ENCODE measurements around the gene DIAPH3. TPM values are rescaled to one million over a fixed set of nuclear protein-coding genes. Genes with fewer than 3 reads are reported as not detected.

Gene DIAPH3
- total and polyA plus RNA-seq, 2 of the 8 experiments (the other 6 are each of a cell fraction or from before 2014, with no cell fraction given) = 8.0 to 30.8 TPM

GRCh38 chr13:59665184-59665583, 498.5 kb downstream of the DIAPH3 start:
- no peak overlapping the region for H4K5ac ChIP-seq (ENCODE audit: insufficient read length, low read depth, low read length)
- H3K14ac ChIP-seq (ENCODE audit: insufficient read length) = no peak overlapping the region
- no peak overlapping the region for H2BK5ac ChIP-seq (ENCODE audit: low read depth, low read length)
- H2BK15ac ChIP-seq (ENCODE audit: low read length) = no peak overlapping the region
- no peaks in the 10 kb centered on the region for H3K27me3 ChIP-seq (replicated peaks in 1 of 4; ENCODE audit: control insufficient read depth in 3 of 4, extremely low read depth in 1 of 4, insufficient read depth in 3 of 4, low read length in 3 of 4)
- H3K79me2 ChIP-seq (ENCODE audit: control insufficient read depth in 1 of 2, insufficient read depth in 2 of 2, low read length in 2 of 2) = no peaks in the 10 kb centered on the region
- no peak overlapping the region for H3K4me3 ChIP-seq (ENCODE audit: extremely low read depth in 1 of 4, insufficient read depth in 2 of 4, low read depth in 3 of 4, low read length in 4 of 4)
- no peak overlapping the region for H4K91ac ChIP-seq (replicated peaks; ENCODE audit: insufficient read length, low read length)
- no peak overlapping the region for H3K27ac ChIP-seq (ENCODE audit: low read depth, low read length)
- 78% methylated on average over 1 of the region's 1 CpG; no CpG with 5 or more reads in 1 of the 2 experiments for WGBS, 2 experiments (ENCODE audit: extremely low coverage in 1 of 2, insufficient coverage in 1 of 2, insufficient read length in 1 of 2, insufficient replicate concordance in 2 of 2, low coverage in 1 of 2, low lambda C conversion rate in 2 of 2, missing lambda C conversion rate in 1 of 2)
- peaks cover 0 to 3% (median 0%) of the 10 kb centered on the region in 4 experiments; a peak in 1 of 8 replicates for H3K36me3 ChIP-seq (ENCODE audit: control insufficient read depth in 2 of 4, insufficient read depth in 4 of 4, low read length in 3 of 4)
- no peaks in the 10 kb centered on the region for H4K20me1 ChIP-seq (replicated peaks in 1 of 2; ENCODE audit: control insufficient read depth in 1 of 2, insufficient read depth in 2 of 2, low read length in 2 of 2)
- no peak overlapping the region for H3K18ac ChIP-seq (ENCODE audit: extremely low read depth, low read length)
- no peak overlapping the region for H2AFZ ChIP-seq (ENCODE audit: low read length)
- no peak overlapping the region for H4K8ac ChIP-seq (ENCODE audit: extremely low read depth, insufficient read depth, low read length)
- DNase-seq (ENCODE audit: low read depth in 1 of 2, low spot score in 2 of 2) = no peak
- H3K79me1 ChIP-seq (ENCODE audit: low read depth, low read length) = no peaks in the 10 kb centered on the region
- no peak overlapping the region for H3K4me2 ChIP-seq (ENCODE audit: insufficient read depth in 1 of 2, low read depth in 2 of 2, low read length in 2 of 2)
- H2BK20ac ChIP-seq (ENCODE audit: low read length) = no peak overlapping the region
- no peak for FAIRE-seq
- ChIA-PET POLR2A (ENCODE audit: partially characterized antibody) (no interaction called here), CTCF (ENCODE audit: partially characterized antibody) (no interaction called here)
- no peak overlapping the region for H3K23ac ChIP-seq (ENCODE audit: insufficient read length)
- H3K56ac ChIP-seq (replicated peaks; ENCODE audit: insufficient read length, low read depth, low read length) = no peak overlapping the region
- no peaks in the 10 kb centered on the region for H3K23me2 ChIP-seq (ENCODE audit: low read depth, low read length)
- no peak overlapping the region for H2AK5ac ChIP-seq (ENCODE audit: low read depth, low read length)
- no peak overlapping the region for H3K4ac ChIP-seq (replicated peaks; ENCODE audit: insufficient read length, low read depth, low read length)
- no peak overlapping the region for H3K9ac ChIP-seq (replicated peaks in 1 of 4; ENCODE audit: extremely low read depth in 1 of 4, low read depth in 3 of 4, low read length in 3 of 4)
- H3K4me1 ChIP-seq (replicated peaks in 1 of 4; ENCODE audit: control insufficient read depth in 3 of 4, insufficient read depth in 4 of 4, low read length in 3 of 4) = peaks cover 3 to 6% (median 5%) of the 10 kb centered on the region in 4 experiments; a peak in 6 of 7 replicates
- H2BK12ac ChIP-seq (ENCODE audit: low read depth, low read length) = no peak overlapping the region
- TF ChIP-seq POU5F1 (IDR thresholded peaks at IDR 0.05; ENCODE audit: low read depth, low read length) = no peak
- no peak overlapping the region for H2BK120ac ChIP-seq (replicated peaks; ENCODE audit: low read depth, low read length)
- no peaks in the 10 kb centered on the region for H3K9me3 ChIP-seq (ENCODE audit: insufficient read depth in 2 of 2, low read depth in 1 of 2, low read length in 1 of 2)

Data from H1 (cell line).